ENCODE data around the gene NTNG2. TPM values are rescaled to one million over a fixed set of nuclear protein-coding genes. Genes with fewer than 3 reads are reported as not detected.
A peak's percentile ranks its signal among the peaks of the same experiment; 100 is the strongest.

NTNG2 gene
- total and polyA plus RNA-seq, 2 donors (not counting 3 experiments of a cell fraction or from before 2014, with no cell fraction given): 0.08 to 0.88 TPM

DNA sequence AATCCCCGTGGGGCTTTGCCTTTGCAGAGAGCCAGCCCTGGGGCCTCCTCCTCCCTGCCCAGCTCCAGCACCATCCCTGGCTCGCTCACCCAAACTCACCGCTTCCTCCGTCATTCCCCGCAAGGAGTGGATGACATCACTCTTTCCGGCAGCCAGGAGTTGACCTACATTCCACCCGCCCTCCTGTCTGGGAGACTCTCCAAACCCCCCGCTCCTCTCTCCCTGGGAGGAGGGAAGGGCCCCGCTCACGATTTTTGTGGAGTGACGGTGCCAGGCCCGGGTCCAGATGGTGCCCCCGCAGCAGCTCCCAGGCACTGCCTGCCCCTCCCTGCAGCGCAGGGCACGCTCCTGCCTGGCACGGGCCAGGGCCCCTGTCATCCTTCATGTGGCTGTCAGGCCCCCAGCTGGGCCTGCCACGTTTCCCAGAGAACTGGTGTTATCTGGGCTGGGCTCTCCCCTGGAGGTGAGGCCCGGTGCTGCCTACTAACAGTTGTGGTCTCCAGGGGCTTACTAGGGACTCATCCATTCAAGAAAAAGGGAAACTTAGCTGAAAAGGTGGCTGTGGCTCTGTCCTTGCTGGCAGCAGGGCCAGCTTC, 52.3 kb downstream of the NTNG2 start:
- no TSS peak for BruUV-seq (replicated peaks)
- peaks cover 9% of the 10 kb centered on the region for H3K4me1 ChIP-seq (ENCODE audit: control insufficient read depth, extremely low read depth, insufficient read depth, low read length)
- CTCF ChIA-PET: interaction anchor here (1.6 to 1.9 kb wide), 2 partner anchors 22 to 44 kb away, joined by 6 to 7 read pairs; no protein-coding TSS in a partner anchor
- POLR2A ChIA-PET: no interaction called here
- H3K9me1 ChIP-seq (replicated peaks; ENCODE audit: control insufficient read depth, extremely low read depth, insufficient read depth, low read length): no peaks in the 10 kb centered on the region
- no peak overlapping the region for H3K27ac ChIP-seq (ENCODE audit: insufficient read depth, low read depth, low read length)
- no peaks in the 10 kb centered on the region for H3K79me2 ChIP-seq (ENCODE audit: control insufficient read depth, insufficient read depth, low read length)
- H3K4me2 ChIP-seq (ENCODE audit: insufficient read depth, low read length): peak overlapping the region; percentile 33
- peak; percentile 76 for FAIRE-seq
- peaks cover 0 to 5% of the 10 kb centered on the region in 2 experiments for H3K27me3 ChIP-seq (ENCODE audit: control insufficient read depth in 2 of 2, insufficient read depth in 2 of 2, low read length in 2 of 2)
- TF ChIP-seq JUN (IDR thresholded peaks at IDR 0.05; ENCODE audit: borderline replicate concordance, insufficient read depth, insufficient read length, low read depth) (peak; percentile 41), EZH2 (IDR thresholded peaks at IDR 0.05; ENCODE audit: borderline replicate concordance, low read depth, low read length, severe bottlenecking) (no peak), MYC (IDR thresholded peaks at IDR 0.05; ENCODE audit: low read depth, low read length) (no peak), FOS (IDR thresholded peaks at IDR 0.05; ENCODE audit: borderline replicate concordance, insufficient read depth, low read length) (peak; percentile 33), GATA2 (IDR thresholded peaks at IDR 0.05; ENCODE audit: insufficient read depth, insufficient read length, low read depth, low read length) (no peak)
- TF ChIP-seq, protein P1, sequence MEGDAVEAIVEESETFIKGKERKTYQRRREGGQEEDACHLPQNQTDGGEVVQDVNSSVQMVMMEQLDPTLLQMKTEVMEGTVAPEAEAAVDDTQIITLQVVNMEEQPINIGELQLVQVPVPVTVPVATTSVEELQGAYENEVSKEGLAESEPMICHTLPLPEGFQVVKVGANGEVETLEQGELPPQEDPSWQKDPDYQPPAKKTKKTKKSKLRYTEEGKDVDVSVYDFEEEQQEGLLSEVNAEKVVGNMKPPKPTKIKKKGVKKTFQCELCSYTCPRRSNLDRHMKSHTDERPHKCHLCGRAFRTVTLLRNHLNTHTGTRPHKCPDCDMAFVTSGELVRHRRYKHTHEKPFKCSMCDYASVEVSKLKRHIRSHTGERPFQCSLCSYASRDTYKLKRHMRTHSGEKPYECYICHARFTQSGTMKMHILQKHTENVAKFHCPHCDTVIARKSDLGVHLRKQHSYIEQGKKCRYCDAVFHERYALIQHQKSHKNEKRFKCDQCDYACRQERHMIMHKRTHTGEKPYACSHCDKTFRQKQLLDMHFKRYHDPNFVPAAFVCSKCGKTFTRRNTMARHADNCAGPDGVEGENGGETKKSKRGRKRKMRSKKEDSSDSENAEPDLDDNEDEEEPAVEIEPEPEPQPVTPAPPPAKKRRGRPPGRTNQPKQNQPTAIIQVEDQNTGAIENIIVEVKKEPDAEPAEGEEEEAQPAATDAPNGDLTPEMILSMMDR (IDR thresholded peaks at IDR 0.05; ENCODE audit: extremely low read depth in 1 of 2, insufficient read depth in 1 of 2, low read depth in 1 of 2, low read length in 2 of 2): no peak
- no peak overlapping the region for H3K9ac ChIP-seq (replicated peaks; ENCODE audit: extremely low read depth, insufficient read depth, low read length)
- intact Hi-C loops (cut with micrococcal nuclease): no loop called here
- no peaks in the 10 kb centered on the region for H4K20me1 ChIP-seq (replicated peaks; ENCODE audit: control insufficient read depth, extremely low read depth, insufficient read depth, low read length)
- H3K9me3 ChIP-seq (replicated peaks; ENCODE audit: control insufficient read depth, insufficient read depth, low read length): no peaks in the 10 kb centered on the region
- no peak overlapping the region for H3K4me3 ChIP-seq (replicated peaks in 1 of 3; ENCODE audit: insufficient read depth in 1 of 3, low read depth in 1 of 3, low read length in 3 of 3)
- H2AFZ ChIP-seq (ENCODE audit: low read depth, low read length): no peak overlapping the region
- dilution Hi-C loops (cut with MboI; ENCODE audit: extremely low pct_ligation_motif_present, low sequenced_read_pairs): no loop called here
- DNase-seq (ENCODE audit: low read depth, low spot score): peak; percentile 33
- no peaks in the 10 kb centered on the region for H3K36me3 ChIP-seq (ENCODE audit: control insufficient read depth in 2 of 2, extremely low read depth in 1 of 2, insufficient read depth in 2 of 2, low read length in 2 of 2)
